ENCODE results near the gene B4GALT1.
A peak's percentile ranks its signal among the peaks of the same experiment; 100 is the strongest.

DNA sequence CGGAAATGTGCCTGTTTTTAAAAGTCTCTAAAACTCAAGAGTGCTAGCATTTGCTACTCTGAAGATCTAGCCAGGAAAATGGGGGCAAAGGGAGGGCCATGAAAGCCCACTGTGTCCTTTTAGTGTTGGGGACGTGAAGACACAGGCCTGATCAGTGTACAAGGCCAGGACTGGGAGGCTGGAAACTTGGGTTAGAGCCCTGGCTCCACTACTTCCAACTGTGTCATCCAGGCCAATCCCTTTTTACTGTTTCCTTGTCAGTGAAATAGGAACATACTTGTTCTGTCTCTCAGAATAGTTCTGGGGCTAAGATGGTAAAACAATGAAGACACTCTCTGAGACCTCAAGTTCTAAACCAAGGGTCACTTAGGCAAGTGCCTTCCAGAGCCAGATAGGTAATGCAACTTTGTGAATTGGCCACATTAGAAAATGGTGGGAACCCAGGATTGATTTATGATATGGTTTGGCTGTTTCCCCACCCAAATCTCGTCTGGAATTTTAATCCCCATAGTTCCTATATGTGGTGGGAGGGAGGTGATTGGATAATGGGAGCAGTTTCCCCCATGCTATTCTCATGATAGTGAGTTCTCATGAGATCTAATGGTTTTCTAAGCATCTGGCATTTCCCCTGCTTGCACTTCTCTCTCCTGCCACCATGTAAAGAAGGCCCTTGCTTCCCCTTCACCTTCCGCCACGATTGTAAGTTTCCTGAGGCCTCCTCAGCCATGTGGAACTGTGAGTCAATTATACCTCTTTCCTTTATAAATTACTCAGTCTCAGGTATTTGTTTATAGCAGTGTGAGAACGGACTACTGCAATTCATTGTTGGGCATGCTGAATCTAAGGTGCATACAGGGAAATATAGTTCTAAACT lies 30.4 kb upstream of the B4GALT1 start:
- TF ChIP-seq POLR2A (IDR thresholded peaks at IDR 0.05) = no peak
- TF ChIP-seq, protein P1, sequence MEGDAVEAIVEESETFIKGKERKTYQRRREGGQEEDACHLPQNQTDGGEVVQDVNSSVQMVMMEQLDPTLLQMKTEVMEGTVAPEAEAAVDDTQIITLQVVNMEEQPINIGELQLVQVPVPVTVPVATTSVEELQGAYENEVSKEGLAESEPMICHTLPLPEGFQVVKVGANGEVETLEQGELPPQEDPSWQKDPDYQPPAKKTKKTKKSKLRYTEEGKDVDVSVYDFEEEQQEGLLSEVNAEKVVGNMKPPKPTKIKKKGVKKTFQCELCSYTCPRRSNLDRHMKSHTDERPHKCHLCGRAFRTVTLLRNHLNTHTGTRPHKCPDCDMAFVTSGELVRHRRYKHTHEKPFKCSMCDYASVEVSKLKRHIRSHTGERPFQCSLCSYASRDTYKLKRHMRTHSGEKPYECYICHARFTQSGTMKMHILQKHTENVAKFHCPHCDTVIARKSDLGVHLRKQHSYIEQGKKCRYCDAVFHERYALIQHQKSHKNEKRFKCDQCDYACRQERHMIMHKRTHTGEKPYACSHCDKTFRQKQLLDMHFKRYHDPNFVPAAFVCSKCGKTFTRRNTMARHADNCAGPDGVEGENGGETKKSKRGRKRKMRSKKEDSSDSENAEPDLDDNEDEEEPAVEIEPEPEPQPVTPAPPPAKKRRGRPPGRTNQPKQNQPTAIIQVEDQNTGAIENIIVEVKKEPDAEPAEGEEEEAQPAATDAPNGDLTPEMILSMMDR (IDR thresholded peaks at IDR 0.05) = peak in 1 of 3 donors; percentile 19

Measured in breast epithelium (tissue), 3 donors.